Activated CD4-positive, CD25-positive, alpha-beta regulatory T cell treated with anti-CD3 and anti-CD28 coated beads, Interleukin-2, amount 50 U/mL, for 16 hours (primary cell): ENCODE results near the gene SOAT1.

ENCODE experiments used
- DNase-seq: peaks from one replicate; pipeline ENCODE4 v3.0.0-alpha.2; 2020; ENCODE audit warnings: low read depth, low spot score

Gene SOAT1

DNA sequence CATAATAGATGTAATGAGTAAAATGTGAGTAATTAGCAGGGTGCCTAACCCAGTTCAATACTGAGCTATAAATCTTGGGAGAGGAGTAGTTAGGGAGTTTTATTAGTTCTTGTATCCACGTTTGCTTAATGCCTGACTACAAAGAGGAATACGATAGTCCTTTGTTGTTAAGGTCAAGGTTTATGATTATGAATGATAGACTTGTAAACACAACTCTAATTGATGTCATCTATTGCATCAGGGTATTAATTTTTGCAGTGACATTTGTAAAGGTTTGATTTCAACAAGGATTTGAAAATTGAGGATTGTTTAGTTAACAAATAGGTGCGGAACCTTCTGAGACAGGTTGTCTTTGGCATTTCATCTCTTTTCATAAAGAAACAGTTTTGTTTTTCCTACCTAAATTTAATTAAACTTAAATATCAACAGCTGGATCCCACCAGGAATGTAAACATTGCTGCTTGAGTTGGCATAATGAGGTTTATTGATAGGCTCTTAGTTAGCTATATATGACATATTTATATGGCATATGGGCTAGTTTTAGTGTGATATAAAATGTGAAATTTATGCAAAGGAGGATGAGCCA, 9.7 kb downstream of the SOAT1 start:
- DNase-seq, result no peak

DNA sequence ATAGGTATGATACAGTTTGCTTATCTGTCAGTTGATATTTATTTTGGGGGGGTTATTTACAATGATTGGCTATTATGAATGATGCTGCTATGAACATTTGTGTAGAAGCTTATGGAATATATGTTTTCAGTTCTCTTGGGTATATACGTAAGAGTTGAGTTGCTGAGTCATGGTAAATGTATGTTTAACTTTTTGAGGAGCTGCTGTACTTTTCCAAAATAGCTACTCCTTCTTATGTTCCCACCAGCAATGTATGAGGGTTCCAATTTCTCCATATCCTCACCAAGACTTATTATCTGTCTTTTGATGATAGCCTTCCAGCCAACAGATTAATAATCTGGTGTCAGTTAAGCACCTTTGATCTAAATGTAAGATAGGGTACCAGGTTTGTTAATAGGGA, 11.9 kb downstream of the SOAT1 start:
- DNase-seq, result no peak

DNA sequence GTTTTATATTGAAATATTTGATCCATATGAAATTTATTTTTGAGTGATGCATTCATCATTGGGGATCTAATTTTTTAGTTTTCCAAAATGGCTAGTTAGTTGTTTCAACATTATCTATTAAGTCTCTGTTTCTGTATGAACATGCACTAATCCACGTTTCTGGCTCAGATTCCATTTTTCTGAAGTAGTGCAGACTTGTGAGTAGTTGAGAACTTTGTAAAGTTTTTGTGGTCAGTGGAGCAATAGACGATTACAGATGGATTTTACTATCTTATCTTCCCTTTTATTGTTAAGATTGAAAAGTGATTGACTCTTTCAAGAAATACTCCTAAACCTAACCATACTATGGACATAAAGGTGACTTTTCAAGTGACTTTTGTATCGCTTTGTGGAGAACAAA, 16.7 kb downstream of the SOAT1 start:
- DNase-seq, result no peak

DNA sequence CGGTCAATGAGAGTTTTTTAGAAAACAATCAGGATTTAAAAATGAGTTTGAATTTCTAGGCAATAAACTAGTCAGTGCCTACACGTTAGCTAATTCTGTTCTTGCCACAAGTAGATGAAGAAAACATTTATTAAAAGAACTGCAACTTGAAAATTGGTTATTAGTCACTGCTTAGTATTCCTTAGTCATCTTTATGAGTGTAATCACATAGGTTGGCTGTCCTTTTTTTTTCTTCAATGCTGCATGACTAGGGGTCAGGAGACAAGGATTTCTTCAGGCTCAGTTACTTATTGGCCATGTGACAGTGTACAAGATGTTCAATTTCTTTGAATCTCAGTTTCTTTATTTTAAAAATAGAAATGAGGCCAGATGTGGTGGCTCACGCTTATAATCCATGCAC, 17.1 kb downstream of the SOAT1 start:
- no peak for DNase-seq

DNA sequence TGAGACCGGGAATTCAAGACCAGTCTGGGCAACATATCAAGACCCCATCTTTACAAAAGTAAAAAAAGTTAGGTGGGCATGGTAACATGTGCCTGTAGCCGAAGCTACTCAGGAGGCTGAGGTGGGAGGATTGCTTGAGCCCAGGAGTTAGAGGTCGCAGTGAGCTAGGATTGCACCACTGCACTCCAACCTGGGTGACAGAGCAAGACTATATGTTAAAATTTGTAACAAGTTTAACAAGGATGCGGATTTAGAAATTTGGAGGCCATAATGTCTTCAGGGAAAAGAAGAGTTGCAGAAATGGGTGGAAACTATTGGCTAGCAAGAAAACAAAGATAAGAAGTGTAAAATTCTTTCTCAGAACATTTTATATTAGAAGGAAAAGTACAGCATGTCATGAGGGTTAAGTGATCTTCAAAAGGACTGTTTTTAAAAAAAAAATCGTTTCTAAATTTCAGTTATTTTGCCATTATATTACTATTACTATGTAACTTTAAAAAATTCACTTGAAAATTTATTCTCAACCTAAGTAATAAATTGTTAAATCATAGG, 17.6 kb downstream of the SOAT1 start:
- no peak for DNase-seq

DNA sequence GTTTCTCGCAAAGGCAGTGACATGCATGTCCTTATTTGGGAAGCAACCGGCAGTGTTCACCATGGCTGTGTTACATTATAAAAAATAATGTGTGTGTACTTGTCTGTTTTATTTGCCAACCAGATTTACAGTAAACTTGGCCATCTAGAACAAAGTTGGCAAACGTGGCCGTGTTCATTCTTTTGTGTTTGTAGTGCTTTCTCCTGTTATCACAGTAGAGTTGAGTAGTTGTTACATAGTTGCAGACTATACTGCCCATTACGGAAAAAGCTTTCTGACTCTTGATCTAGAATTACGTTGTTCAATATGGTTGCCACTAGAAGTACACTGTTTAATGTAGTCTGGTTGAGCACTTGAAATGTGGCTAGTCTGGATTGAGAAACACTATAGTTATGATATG, 19.4 kb downstream of the SOAT1 start:
- DNase-seq, result no peak

DNA sequence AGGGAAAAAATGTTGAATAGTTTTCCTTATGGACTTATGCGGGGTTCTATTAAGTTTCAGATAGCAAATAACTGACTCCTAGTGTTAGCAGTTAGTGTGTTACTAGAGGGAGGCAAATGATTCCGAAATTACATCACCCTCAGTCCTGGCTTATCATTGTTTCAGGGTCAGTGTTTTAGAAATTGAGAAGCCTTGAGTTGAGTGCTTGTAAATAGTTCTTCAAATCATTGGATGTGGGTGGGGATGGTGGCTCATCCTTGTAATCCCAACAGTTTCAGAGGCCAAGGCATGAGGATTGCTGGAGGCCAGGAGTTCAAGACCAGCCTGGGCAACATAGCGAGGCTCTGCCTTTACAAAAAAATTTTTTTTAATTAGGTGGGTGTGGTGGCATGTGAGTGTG, 21.3 kb downstream of the SOAT1 start:
- DNase-seq, result no peak

DNA sequence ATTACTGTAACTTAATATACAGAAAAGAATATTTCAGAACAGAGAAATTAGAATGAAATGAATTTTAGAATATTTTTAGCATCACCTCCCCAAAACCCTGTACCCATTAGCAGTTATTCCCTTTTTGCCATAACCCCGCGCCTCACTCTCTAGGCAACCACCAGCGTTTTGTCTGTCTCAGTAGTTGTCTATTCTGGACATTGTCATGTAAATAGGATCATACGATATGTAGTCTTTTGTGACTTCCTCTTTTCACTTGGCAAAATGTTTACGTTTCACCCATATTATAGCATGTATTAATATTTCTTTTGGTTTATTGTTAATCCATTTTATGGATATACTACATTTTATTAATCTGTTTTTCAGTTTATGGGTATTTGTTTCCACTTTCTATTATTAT, 24.9 kb downstream of the SOAT1 start:
- no peak for DNase-seq

DNA sequence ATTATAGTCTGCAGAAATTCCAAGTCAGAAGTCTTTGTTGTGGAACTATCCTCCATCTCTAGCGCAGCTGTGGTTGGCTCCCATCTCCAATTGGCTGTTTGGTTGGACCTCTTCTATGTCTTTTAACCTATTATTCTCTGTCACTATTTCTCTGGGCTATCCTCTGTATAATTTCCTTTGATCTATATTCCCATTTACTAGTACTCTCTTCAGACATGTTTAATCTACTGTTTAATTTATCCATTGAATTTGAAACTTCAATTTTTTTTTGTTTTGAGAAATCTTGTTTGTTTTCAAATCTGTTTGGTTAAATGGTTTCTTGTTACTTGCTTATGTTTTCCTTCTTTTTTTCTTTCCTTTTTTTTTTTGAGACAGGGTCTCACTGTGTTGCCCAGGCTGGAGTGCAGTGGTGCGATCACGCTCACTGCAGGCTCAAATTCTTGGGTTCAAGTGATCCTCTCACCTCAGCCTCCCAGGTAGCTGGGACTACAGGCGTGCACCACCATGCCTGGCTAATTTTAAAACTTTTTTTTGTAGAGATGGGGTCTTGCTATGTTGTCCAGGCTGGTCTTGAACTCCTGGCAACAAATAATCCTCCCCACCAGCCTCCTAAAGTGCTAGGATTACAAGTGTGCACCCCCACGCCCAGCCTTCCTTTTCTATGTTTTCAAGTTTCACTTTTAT, 28.1 kb downstream of the SOAT1 start:
- DNase-seq, result no peak

DNA sequence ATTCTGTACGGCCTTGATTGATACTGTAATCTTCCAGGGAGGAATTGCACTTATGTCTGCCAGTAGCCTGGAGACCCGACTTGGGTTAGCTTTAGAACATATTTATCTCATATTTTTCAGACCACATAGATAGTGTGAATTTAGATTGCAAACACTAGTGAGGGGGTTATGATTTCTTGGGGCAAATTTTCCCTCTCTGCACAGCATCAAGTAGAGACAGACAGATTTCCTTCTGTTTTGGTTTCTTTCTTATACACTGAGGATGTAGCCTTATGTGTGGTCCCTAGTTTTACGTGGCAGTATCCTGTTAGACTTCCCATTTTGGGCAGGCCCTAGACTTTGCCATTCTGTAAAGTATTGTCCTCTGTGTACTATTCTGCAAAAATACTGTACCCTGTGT, 29.0 kb downstream of the SOAT1 start:
- no peak for DNase-seq

DNA sequence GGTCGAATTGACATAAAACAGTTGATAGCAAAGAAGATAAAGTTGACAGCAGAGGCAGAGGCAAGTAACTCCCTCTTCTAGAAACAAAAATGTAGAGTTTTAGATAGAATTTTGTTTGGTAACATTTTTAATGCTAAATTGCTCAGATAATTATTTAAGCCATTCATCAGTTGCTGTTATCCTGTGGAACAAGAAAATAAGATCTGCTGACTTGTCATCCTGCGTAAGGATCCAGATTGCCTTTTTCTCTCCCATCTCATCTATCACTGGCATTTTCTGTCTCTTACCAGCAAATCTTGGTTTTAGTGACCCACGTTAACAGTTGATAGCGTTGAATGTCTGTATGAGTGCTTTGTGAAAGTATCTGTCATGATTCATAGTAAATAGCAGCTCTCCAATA, 29.8 kb downstream of the SOAT1 start:
- DNase-seq, result no peak

DNA sequence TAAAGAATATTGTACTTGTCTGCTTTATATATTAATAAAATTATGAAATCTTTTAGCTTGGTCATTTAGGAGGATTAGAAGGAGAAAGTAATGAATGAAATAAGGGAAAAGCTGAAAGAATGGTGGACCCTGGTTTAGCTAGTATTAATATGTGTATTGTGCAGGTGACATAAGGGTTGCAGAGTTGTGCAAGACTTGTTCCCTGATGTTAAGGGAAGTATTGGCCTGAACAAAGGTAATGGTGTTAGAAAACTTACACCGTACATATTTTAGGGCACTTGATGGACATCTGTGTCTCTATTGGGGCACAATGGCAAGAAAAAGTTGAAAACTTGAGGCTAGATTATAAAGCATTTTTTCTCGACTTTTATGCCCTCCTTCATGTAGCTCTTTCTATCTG, 32.2 kb downstream of the SOAT1 start:
- no peak for DNase-seq

DNA sequence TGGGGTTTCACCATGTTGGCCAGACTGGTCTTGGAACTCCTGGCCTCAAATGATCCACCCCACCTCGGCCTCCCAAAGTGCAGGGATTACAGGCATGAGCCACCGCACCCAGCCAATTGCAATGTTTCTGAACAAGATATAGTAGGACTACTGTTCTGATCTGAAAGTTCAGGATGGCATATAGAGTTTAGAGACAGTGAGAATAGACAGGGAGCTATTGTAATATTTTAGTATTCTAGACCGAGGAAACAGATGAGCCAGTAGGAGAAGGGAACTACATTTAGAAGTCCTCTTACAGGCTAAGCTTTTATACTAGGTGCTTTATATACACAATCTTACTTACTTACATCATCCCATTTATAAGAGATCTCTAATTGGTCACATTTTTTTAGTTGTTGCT, 33.1 kb downstream of the SOAT1 start:
- no peak for DNase-seq

DNA sequence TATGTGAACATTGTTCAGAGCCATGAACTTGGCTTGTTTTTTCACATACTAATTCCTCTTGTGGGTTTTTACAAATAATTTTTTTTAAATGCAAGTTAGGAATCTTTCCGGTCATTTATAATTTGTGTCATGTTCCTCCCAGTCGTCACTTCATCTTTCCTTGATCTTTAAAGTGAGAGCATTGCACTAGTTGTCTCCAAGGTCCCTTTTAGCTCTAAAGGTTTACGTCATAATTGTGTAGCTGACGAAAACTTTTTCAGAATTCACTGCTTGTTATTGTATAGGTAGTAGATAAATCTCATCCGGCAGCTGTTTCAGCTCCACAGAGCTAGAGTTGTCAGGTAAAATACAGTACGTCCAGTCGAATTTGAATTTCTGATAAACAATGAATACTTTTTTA, 33.6 kb downstream of the SOAT1 start:
- no peak for DNase-seq

DNA sequence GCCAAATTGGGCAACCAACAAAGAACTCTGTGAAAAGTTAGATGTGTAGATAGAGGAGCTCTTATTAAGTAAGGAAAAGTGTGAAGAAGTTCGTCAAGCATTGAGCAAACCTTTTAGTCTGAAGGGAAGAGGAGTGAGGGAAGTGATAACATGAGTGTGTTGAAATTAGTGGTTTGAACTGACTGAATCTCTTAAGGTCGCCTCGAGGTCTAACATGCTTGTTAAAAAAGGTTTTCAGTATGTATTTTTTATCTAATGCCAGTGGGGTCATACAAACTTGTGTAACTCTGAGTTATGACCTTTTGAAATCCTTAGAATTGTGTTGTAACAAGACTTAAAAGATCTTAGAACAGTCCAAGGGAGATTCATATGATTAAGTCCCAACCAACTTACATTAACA, 34.1 kb downstream of the SOAT1 start:
- no peak for DNase-seq

DNA sequence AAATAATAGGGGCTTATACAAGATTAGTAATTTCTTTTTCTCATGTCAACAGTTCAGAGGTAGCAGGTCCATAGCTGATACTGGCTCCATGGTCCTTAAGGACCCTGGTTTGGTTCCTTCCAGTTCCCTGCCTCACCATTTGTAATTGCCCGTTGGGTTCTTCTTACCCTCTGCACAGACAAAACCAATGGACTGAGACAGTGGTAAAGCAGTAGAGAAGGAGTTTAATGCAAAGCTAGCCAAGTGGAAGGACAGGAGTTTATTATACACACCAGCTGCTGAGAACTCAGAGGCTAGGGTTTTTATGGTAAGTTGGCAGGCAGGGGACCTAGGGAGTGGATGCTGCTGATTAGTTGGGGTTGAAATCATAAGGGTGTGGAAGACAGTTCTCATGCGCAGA, 36.3 kb downstream of the SOAT1 start:
- DNase-seq, result no peak

DNA sequence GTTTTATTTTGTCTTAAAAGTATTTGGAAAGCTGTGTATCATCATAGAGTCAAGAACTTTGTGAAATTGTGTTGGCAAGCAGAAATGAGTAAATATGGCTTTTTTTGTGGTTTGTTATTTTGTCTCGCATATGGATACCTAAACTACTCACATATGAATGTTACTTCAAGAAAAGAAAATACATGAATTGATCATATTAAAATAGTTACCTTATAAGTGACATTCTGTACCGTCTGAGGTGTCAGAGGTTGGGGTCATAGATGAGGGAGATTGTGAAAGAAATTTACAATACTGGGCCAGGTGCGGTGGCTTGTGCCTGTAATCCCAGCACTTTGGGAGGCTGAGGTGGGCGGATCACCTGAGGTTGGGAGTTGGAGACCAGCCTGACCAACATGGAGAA, 40.8 kb downstream of the SOAT1 start:
- no peak for DNase-seq

DNA sequence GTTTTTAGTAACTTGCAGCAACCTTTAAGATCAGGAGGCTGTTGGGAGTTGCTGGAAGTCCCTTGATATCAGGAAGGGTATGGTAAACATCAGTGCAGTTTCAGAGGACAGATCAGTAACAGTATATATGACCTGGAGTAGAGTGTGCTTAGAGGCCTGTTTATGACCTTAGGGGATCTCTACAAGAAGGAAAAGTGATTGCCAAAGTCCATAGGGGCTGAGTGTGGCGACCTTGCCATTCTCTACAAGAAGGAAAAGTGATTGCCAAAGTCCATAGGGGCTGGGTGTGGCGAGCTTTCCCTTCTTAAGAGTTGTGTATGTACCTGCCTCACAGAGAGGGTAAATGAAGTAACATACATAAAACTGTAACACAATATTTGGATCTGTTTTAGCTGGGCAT, 43.7 kb downstream of the SOAT1 start:
- DNase-seq, result no peak

DNA sequence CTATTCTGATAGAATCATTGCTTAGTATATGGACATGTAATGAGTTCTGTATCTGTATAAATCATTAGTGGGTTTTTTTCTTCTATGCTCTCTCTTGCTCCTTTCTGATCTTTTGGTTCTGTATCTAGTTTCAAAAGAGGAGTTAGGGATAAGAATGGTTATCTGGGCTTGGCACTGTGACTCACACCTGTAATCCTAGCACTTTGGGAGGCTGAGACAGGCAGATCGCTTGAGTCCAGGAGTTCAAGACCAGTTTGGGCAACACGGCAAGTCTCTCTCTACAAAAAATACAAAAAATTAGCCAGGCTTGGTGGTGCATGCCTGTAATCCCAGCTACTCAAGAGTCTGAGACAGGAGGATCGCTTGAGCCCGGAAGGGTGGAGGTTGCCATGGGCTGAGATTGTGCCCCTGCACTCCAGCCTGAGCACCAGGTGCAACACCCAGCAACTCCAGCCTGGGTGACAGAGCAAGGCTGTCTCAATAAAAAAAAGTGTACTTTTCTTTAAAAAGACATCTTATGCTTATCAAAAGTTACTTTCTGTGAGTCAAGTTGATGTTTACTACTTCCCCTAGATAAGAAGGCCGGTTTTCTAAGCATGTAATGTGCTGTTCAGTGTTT, 44.5 kb downstream of the SOAT1 start:
- no peak for DNase-seq

DNA sequence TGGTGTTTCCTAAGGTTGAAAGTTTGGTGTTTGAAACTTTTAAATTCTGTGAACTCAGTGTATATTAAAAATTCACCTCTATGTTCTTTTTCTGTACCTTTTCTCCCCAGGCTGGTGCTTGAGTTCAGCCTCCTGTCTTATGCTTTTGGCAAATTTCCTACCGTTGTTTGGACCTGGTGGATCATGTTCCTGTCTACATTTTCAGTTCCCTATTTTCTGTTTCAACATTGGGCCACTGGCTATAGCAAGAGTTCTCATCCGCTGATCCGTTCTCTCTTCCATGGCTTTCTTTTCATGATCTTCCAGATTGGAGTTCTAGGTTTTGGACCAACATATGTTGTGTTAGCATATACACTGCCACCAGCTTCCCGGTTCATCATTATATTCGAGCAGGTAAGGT, 47.3 kb downstream of the SOAT1 start:
- DNase-seq, result no peak

DNA sequence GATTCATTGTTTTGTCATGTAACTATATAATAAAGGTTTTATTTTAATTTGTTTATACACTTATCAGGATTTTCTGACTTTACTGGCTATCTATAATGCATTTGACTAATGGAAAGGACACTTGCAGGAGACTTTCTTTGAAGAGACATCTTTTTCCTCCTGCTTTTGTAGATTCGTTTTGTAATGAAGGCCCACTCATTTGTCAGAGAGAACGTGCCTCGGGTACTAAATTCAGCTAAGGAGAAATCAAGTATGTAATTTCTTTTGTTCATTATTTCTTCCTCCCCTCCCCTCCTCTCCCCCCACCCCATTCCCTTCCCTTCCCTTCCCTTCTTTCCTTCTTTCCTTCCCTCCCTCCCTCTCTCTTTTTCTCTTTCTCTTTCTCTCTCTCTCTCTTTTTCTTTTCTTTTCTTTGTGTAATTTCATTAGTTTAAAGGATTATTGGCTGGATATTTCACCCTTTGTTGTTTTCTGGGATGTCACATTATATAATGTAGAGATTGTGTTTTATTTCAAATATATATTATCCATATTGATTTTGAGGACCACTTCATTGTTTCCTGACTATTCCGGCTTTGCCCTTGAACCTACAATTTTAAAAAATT, 48.4 kb downstream of the SOAT1 start:
- DNase-seq, result no peak

DNA sequence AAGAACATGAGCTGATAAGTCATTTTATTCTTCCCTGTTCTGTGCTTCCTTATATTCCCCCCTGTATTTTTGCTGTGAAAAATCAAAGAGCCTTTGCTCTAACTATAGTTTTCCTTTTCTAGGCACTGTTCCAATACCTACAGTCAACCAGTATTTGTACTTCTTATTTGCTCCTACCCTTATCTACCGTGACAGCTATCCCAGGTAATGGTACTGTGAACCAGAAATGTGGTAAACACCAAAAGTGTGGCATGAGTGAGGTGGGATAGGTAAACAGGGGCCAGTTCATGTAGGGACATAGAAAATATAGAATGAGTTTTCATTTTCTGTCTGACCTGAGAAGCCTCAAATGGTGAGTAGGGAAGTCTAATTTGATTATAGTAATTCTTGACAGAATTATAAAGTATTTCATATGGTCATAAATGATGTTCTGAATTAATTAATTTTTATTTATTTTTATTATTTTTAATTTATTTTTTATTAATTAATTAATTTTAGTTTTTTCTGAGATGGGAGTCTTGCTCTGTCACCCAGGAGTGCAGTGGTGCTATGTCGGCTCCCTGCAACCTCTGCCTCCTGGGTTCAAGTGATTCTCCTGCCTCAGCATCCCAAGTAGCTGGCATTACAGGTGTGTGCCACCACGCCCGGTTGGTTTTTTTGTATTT, 49.3 kb downstream of the SOAT1 start:
- no peak for DNase-seq
